Calu3 (cell line): ENCODE results near the gene CNTNAP2. TPM values are rescaled to one million over a fixed set of nuclear protein-coding genes. Genes with fewer than 3 reads are reported as not detected.

Experiments
- BruUV-seq: library from RNA; stranded (reverse); fragments of 400-500 nt; replicated peaks from 2 replicates; lab custom pipeline; 2021; lab: Mats Ljungman, UMichigan
- CTCF ChIA-PET: fragments of 300-600 bp; sonication (Branson Sonifier 250); formaldehyde crosslinking; loops from one replicate; lab custom pipeline; 2022; ENCODE audit warnings: antibody characterized with exemption; lab: Charles Lee
- DNase-seq: peaks from one replicate; pipeline ENCODE4 v3.0.0; 2022
- H3K27ac Mint-ChIP-seq: one replicate; pipeline ENCODE4 v1.8.0; 2022; ENCODE audit warnings: mixed read lengths; ENCODE audit not compliant: unreplicated experiment
- H3K27me3 Mint-ChIP-seq: one replicate; pipeline ENCODE4 v1.8.0; 2022; ENCODE audit warnings: mixed read lengths; ENCODE audit not compliant: unreplicated experiment
- H3K36me3 Mint-ChIP-seq: one replicate; pipeline ENCODE4 v1.8.0; 2022; ENCODE audit warnings: mild to moderate bottlenecking, moderate library complexity, mixed read lengths; ENCODE audit not compliant: insufficient read depth, unreplicated experiment
- H3K4me1 Mint-ChIP-seq: one replicate; pipeline ENCODE4 v1.8.0; 2022; ENCODE audit warnings: mild to moderate bottlenecking, low read depth, mixed read lengths; ENCODE audit not compliant: unreplicated experiment
- H3K4me3 Mint-ChIP-seq: one replicate; pipeline ENCODE4 v1.8.0; 2022; ENCODE audit warnings: mild to moderate bottlenecking, low read depth, moderate library complexity, mixed read lengths; ENCODE audit not compliant: unreplicated experiment
- H3K9me3 Mint-ChIP-seq: one replicate; pipeline ENCODE4 v1.8.0; 2022; ENCODE audit warnings: low read depth, mixed read lengths; ENCODE audit not compliant: unreplicated experiment
- CTCF ChIP-seq: fragments of 200-600 bp; IDR thresholded peaks from one replicate; pipeline ENCODE4 v1.8.0; 2022; ENCODE audit warnings: antibody characterized with exemption; ENCODE audit not compliant: unreplicated experiment
- intact Hi-C: fragments of 100-400 bp; cut with micrococcal nuclease; formaldehyde crosslinking; loops from one replicate; pipeline ENCODE4 v1.10.0; 2022; ENCODE audit not compliant: unreplicated experiment
- total RNA-seq: library from RNA; stranded (reverse); gene quantifications from 2 replicates; pipeline ENCODE4 v1.2.3, GENCODE V29; 2022

The CNTNAP2 gene
- total RNA-seq, 1 experiment from 2014 or later = 1.1 TPM

DNA sequence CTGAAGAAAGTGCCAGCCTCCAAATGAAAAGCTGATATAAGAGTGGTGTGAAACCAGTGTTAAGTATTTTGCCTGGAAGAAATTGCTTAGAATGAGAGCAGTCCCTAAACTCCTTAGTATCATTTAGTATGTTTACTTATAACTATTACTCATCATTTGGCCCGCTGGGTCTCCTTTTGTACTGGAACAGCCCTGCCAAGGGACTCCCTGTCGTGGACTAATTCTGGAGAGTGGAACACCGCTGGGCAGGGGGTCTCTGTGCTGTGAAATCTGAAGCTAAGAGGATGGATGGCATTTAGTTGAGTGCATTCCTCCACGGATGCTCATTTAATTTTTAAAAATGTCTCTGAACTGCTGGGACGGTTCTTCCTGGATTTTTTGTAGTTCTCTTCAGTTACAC is 1584.1 kb downstream of the CNTNAP2 start:
- no peaks in the 10 kb centered on the region for H3K27me3 Mint-ChIP-seq
- no peaks in the 10 kb centered on the region for H3K4me1 Mint-ChIP-seq
- intact Hi-C loops = no loop called here
- no TSS peak for BruUV-seq
- H3K4me3 Mint-ChIP-seq = no peak overlapping the region
- CTCF ChIA-PET = no interaction called here
- H3K36me3 Mint-ChIP-seq = no peaks in the 10 kb centered on the region
- peaks cover 33% of the 10 kb centered on the region for H3K9me3 Mint-ChIP-seq
- no peak for DNase-seq
- H3K27ac Mint-ChIP-seq = no peak overlapping the region
- no peak for TF ChIP-seq CTCF

DNA sequence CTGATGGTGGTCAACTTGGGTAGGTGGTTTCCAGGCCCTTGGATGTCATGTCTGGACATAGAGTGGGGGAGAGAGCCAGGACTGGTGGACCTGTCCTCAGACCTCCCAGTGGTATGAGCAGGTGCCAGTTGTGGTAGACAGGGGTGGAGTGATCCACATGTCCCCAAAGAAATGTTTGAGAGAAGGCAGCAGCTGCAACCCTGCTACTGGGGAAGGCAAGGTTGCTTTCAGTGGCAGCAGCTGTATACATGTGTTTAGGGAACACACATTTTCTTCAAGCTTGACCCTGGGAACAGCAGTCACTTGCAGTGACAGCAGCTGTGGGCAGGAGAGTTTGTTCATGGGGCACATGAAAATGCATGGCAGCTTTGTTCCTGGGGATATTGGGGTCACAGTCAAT is 1591.3 kb downstream of the CNTNAP2 start:
- CTCF ChIA-PET = no interaction called here
- no peak overlapping the region for H3K27ac Mint-ChIP-seq
- intact Hi-C loops = no loop called here

DNA sequence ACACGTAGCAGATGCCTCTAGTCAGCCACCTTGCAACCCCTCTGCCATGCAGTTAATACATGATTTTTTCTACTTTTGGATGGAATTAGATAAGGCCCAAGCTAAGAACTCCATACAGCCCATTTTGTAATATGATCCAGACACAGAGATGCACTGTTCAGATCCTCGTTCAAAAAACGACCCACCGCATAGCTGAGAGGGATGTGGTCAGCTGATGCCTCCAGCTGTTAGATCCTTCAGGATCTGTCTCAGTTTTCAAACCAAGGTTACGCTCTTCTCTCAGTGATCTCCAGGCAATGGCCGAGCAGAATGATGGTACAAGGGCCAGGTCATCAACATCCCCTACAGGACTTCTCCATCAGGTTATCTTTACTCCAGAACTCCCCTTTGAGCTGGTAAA is 1592.3 kb downstream of the CNTNAP2 start:
- CTCF ChIA-PET = no interaction called here
- no peaks in the 10 kb centered on the region for H3K27me3 Mint-ChIP-seq
- DNase-seq = no peak
- no peaks in the 10 kb centered on the region for H3K4me1 Mint-ChIP-seq
- no peak for TF ChIP-seq CTCF
- no peak overlapping the region for H3K27ac Mint-ChIP-seq
- H3K36me3 Mint-ChIP-seq = no peaks in the 10 kb centered on the region
- H3K4me3 Mint-ChIP-seq = no peak overlapping the region
- peaks cover 38% of the 10 kb centered on the region for H3K9me3 Mint-ChIP-seq
- no TSS peak for BruUV-seq
- intact Hi-C loops = no loop called here

More for the DNA sequence above, 1591.3 kb downstream of the CNTNAP2 start:
- no peak for TF ChIP-seq CTCF
- no peak for DNase-seq
- no peaks in the 10 kb centered on the region for H3K4me1 Mint-ChIP-seq
- H3K4me3 Mint-ChIP-seq = no peak overlapping the region
- BruUV-seq = no TSS peak
- no peaks in the 10 kb centered on the region for H3K36me3 Mint-ChIP-seq
- no peaks in the 10 kb centered on the region for H3K27me3 Mint-ChIP-seq
- H3K9me3 Mint-ChIP-seq = peaks cover 39% of the 10 kb centered on the region

DNA sequence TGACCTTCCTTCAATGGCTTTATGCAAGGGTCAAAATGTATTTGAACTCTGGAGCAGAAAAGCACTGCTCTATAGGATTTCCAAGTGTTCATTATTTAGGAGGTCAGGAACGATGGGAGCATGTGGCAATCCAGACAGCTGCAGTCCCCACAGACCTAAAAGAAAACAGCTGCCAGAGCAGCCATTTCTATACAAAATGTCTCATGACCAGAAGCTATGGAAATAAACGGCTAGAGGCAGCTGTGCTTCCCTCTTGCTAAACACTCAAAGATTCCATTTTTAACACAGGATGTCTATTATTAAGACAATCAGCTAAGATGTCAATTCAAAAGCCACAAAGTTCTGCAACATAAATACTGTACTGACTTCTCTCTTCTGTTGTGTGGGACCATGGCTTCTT is 1594.8 kb downstream of the CNTNAP2 start:
- Mint-ChIP-seq H3K4me3 (no peak overlapping the region), H3K4me1 (no peaks in the 10 kb centered on the region), H3K27ac (no peak overlapping the region), H3K9me3 (peaks cover 29% of the 10 kb centered on the region), H3K27me3 (no peaks in the 10 kb centered on the region), H3K36me3 (no peaks in the 10 kb centered on the region)
- BruUV-seq = no TSS peak
- intact Hi-C loops = no loop called here
- CTCF ChIA-PET = no interaction called here
- no peak for TF ChIP-seq CTCF
- no peak for DNase-seq
